Measurements from ENCODE around the gene CCDC80.
A peak's percentile ranks its signal among the peaks of the same experiment; 100 is the strongest.
"Not testable (repeated sequence)": the region's sequence is repeated elsewhere in the genome, so short reads cannot be mapped to it uniquely, and the experiment has no call there.

The CCDC80 gene

GRCh38 chr3:112579232-112579631 is 61.7 kb downstream of the CCDC80 start:
- Histone ChIP-seq H3K4me3 (ENCODE audit: low read depth in 1 of 5, low read length in 5 of 5) (no peak overlapping the region), H3K9ac (ENCODE audit: low read length in 5 of 5) (no peak overlapping the region), H3K27me3 (ENCODE audit: control insufficient read depth in 5 of 5, insufficient read depth in 4 of 5, low read length in 5 of 5) (no peaks in the 10 kb centered on the region), H3K27ac (ENCODE audit: low read depth, low read length) (no peak overlapping the region), H3K36me3 (ENCODE audit: control insufficient read depth in 5 of 5, insufficient read depth in 5 of 5, low read length in 5 of 5) (peaks cover 16 to 46% (median 22%) of the 10 kb centered on the region in 5 donors), H3K9me3 (ENCODE audit: control insufficient read depth in 5 of 5, low read length in 5 of 5) (no peaks in the 10 kb centered on the region), H3K4me1 (ENCODE audit: control insufficient read depth in 5 of 5, insufficient read depth in 5 of 5, low read length in 5 of 5) (peaks cover 0 to 17% (median 8%) of the 10 kb centered on the region in 5 donors)

GRCh38 chr3:112572701-112573100 is 68.2 kb downstream of the CCDC80 start:
- Histone ChIP-seq H3K9me3 (ENCODE audit: control insufficient read depth in 5 of 5, low read length in 5 of 5) (no peaks in the 10 kb centered on the region), H3K4me3 (ENCODE audit: low read depth in 1 of 5, low read length in 5 of 5) (no peak overlapping the region), H3K27ac (ENCODE audit: low read depth, low read length) (no peak overlapping the region), H3K9ac (ENCODE audit: low read length in 5 of 5) (no peak overlapping the region), H3K36me3 (ENCODE audit: control insufficient read depth in 5 of 5, insufficient read depth in 5 of 5, low read length in 5 of 5) (peaks cover 29 to 58% (median 40%) of the 10 kb centered on the region in 5 donors), H3K4me1 (ENCODE audit: control insufficient read depth in 5 of 5, insufficient read depth in 5 of 5, low read length in 5 of 5) (peaks cover 0 to 9% (median 0%) of the 10 kb centered on the region in 5 donors), H3K27me3 (ENCODE audit: control insufficient read depth in 5 of 5, insufficient read depth in 4 of 5, low read length in 5 of 5) (no peaks in the 10 kb centered on the region)

- Histone ChIP-seq H3K36me3 (ENCODE audit: control insufficient read depth in 5 of 5, insufficient read depth in 5 of 5, low read length in 5 of 5) (peaks cover 33 to 48% (median 42%) of the 10 kb centered on the region in 5 donors), H3K4me1 (ENCODE audit: control insufficient read depth in 5 of 5, insufficient read depth in 5 of 5, low read length in 5 of 5) (peaks cover 0 to 9% (median 3%) of the 10 kb centered on the region in 5 donors), H3K27me3 (ENCODE audit: control insufficient read depth in 5 of 5, insufficient read depth in 4 of 5, low read length in 5 of 5) (no peaks in the 10 kb centered on the region), H3K27ac (ENCODE audit: low read depth, low read length) (no peak overlapping the region), H3K9ac (ENCODE audit: low read length in 5 of 5) (no peak overlapping the region), H3K9me3 (ENCODE audit: control insufficient read depth in 5 of 5, low read length in 5 of 5) (no peaks in the 10 kb centered on the region), H3K4me3 (ENCODE audit: low read depth in 1 of 5, low read length in 5 of 5) (no peak overlapping the region)
These were observed 71.7 kb downstream of the CCDC80 start for GRCh38 chr3:112569265-112569664.

GRCh38 chr3:112568642-112569041 is 72.3 kb downstream of the CCDC80 start:
- H3K4me3 ChIP-seq (ENCODE audit: low read depth in 1 of 5, low read length in 5 of 5) = no peak overlapping the region
- no peak overlapping the region for H3K27ac ChIP-seq (ENCODE audit: low read depth, low read length)
- no peak overlapping the region for H3K9ac ChIP-seq (ENCODE audit: low read length in 5 of 5)
- peaks cover 0 to 9% (median 3%) of the 10 kb centered on the region in 5 donors for H3K4me1 ChIP-seq (ENCODE audit: control insufficient read depth in 5 of 5, insufficient read depth in 5 of 5, low read length in 5 of 5)
- no peaks in the 10 kb centered on the region for H3K27me3 ChIP-seq (ENCODE audit: control insufficient read depth in 5 of 5, insufficient read depth in 4 of 5, low read length in 5 of 5)
- H3K36me3 ChIP-seq (ENCODE audit: control insufficient read depth in 5 of 5, insufficient read depth in 5 of 5, low read length in 5 of 5) = peaks cover 28 to 42% (median 37%) of the 10 kb centered on the region in 5 donors
- no peaks in the 10 kb centered on the region for H3K9me3 ChIP-seq (ENCODE audit: control insufficient read depth in 5 of 5, low read length in 5 of 5)

GRCh38 chr3:112564940-112565305 is 76.0 kb downstream of the CCDC80 start:
- no peaks in the 10 kb centered on the region for H3K27me3 ChIP-seq (ENCODE audit: control insufficient read depth in 5 of 5, insufficient read depth in 4 of 5, low read length in 5 of 5)
- H3K27ac ChIP-seq (ENCODE audit: low read depth, low read length) = no peak overlapping the region
- no peak overlapping the region for H3K4me3 ChIP-seq (ENCODE audit: low read depth in 1 of 5, low read length in 5 of 5)
- H3K4me1 ChIP-seq (ENCODE audit: control insufficient read depth in 5 of 5, insufficient read depth in 5 of 5, low read length in 5 of 5) = peaks cover 8 to 33% (median 20%) of the 10 kb centered on the region in 5 donors
- no peak overlapping the region for H3K9ac ChIP-seq (ENCODE audit: low read length in 5 of 5)
- no peaks in the 10 kb centered on the region for H3K9me3 ChIP-seq (ENCODE audit: control insufficient read depth in 5 of 5, low read length in 5 of 5)
- peaks cover 8 to 17% (median 15%) of the 10 kb centered on the region in 5 donors for H3K36me3 ChIP-seq (ENCODE audit: control insufficient read depth in 5 of 5, insufficient read depth in 5 of 5, low read length in 5 of 5)

- not testable (repeated sequence) for H3K27me3 ChIP-seq (ENCODE audit: control insufficient read depth in 5 of 5, insufficient read depth in 4 of 5, low read length in 5 of 5); H3K9me3 ChIP-seq (ENCODE audit: control insufficient read depth in 5 of 5, low read length in 5 of 5); H3K27ac ChIP-seq (ENCODE audit: low read depth, low read length); H3K4me3 ChIP-seq (ENCODE audit: low read depth in 1 of 5, low read length in 5 of 5); H3K9ac ChIP-seq (ENCODE audit: low read length in 5 of 5)
- Histone ChIP-seq H3K36me3 (ENCODE audit: control insufficient read depth in 5 of 5, insufficient read depth in 5 of 5, low read length in 5 of 5) (peaks cover 4 to 12% (median 10%) of the 10 kb centered on the region in 5 donors), H3K4me1 (ENCODE audit: control insufficient read depth in 5 of 5, insufficient read depth in 5 of 5, low read length in 5 of 5) (peaks cover 13 to 39% (median 26%) of the 10 kb centered on the region in 5 donors)
These were observed 76.5 kb downstream of the CCDC80 start for GRCh38 chr3:112564247-112564939.

- H3K36me3 ChIP-seq (ENCODE audit: control insufficient read depth in 5 of 5, insufficient read depth in 5 of 5, low read length in 5 of 5) = peaks cover 0 to 4% (median 0%) of the 10 kb centered on the region in 5 donors
- H3K4me3 ChIP-seq (ENCODE audit: low read depth in 1 of 5, low read length in 5 of 5) = peak within 1 kb of the TSS; percentile 88 to 100 (median 95)
- no peaks in the 10 kb centered on the region for H3K27me3 ChIP-seq (ENCODE audit: control insufficient read depth in 5 of 5, insufficient read depth in 4 of 5, low read length in 5 of 5)
- peak within 1 kb of the TSS; percentile 97 for H3K27ac ChIP-seq (ENCODE audit: low read depth, low read length)
- no peaks in the 10 kb centered on the region for H3K9me3 ChIP-seq (ENCODE audit: control insufficient read depth in 5 of 5, low read length in 5 of 5)
- H3K9ac ChIP-seq (ENCODE audit: low read length in 5 of 5) = peak within 1 kb of the TSS; percentile 83 to 98 (median 96)
- H3K4me1 ChIP-seq (ENCODE audit: control insufficient read depth in 5 of 5, insufficient read depth in 5 of 5, low read length in 5 of 5) = peaks cover 13 to 45% (median 27%) of the 10 kb centered on the region in 5 donors
These were observed 79.0 kb downstream of the CCDC80 start, which contains the start of the genes ATG3 and SLC35A5 for GRCh38 chr3:112561734-112562529. Gene ATG3 (minus strand): TSS chr3:112561962. CDS start chr3:112561528, 434 bp downstream. Gene SLC35A5 (plus strand): TSS chr3:112562045. CDS start chr3:112563404, 1,359 bp downstream.

- H3K36me3 ChIP-seq (ENCODE audit: control insufficient read depth in 5 of 5, insufficient read depth in 5 of 5, low read length in 5 of 5) = peaks cover 0 to 3% (median 0%) of the 10 kb centered on the region in 5 donors
- no peaks in the 10 kb centered on the region for H3K9me3 ChIP-seq (ENCODE audit: control insufficient read depth in 5 of 5, low read length in 5 of 5)
- H3K27ac ChIP-seq (ENCODE audit: low read depth, low read length) = peak overlapping the region; percentile 97
- peak overlapping the region; percentile 88 to 100 (median 95) for H3K4me3 ChIP-seq (ENCODE audit: low read depth in 1 of 5, low read length in 5 of 5)
- H3K9ac ChIP-seq (ENCODE audit: low read length in 5 of 5) = peak overlapping the region; percentile 83 to 96 (median 93)
- peaks cover 13 to 45% (median 27%) of the 10 kb centered on the region in 5 donors for H3K4me1 ChIP-seq (ENCODE audit: control insufficient read depth in 5 of 5, insufficient read depth in 5 of 5, low read length in 5 of 5)
- no peaks in the 10 kb centered on the region for H3K27me3 ChIP-seq (ENCODE audit: control insufficient read depth in 5 of 5, insufficient read depth in 4 of 5, low read length in 5 of 5)
These were observed 79.5 kb downstream of the CCDC80 start for GRCh38 chr3:112561484-112561733.

GRCh38 chr3:112560721-112561483 is 80.0 kb downstream of the CCDC80 start:
- Histone ChIP-seq H3K9ac (ENCODE audit: low read length in 5 of 5) (peak overlapping the region; percentile 83 to 96 (median 93)), H3K27ac (ENCODE audit: low read depth, low read length) (peak overlapping the region; percentile 97), H3K9me3 (ENCODE audit: control insufficient read depth in 5 of 5, low read length in 5 of 5) (no peaks in the 10 kb centered on the region), H3K36me3 (ENCODE audit: control insufficient read depth in 5 of 5, insufficient read depth in 5 of 5, low read length in 5 of 5) (peaks cover 0 to 3% (median 0%) of the 10 kb centered on the region in 5 donors), H3K4me3 (ENCODE audit: low read depth in 1 of 5, low read length in 5 of 5) (peak overlapping the region; percentile 88 to 100 (median 93)), H3K4me1 (ENCODE audit: control insufficient read depth in 5 of 5, insufficient read depth in 5 of 5, low read length in 5 of 5) (peaks cover 13 to 45% (median 27%) of the 10 kb centered on the region in 5 donors), H3K27me3 (ENCODE audit: control insufficient read depth in 5 of 5, insufficient read depth in 4 of 5, low read length in 5 of 5) (no peaks in the 10 kb centered on the region)

Measured in subcutaneous abdominal adipose tissue (tissue), 5 donors.